A549 (cell line): ENCODE measurements around the gene ANK2.
"Not testable (repeated sequence)": the region's sequence is repeated elsewhere in the genome, so short reads cannot be mapped to it uniquely, and the experiment has no call there.

Source experiments
- CHD2 ChIP-seq: fragments of 150-350 bp; IDR thresholded peaks from 2 replicates; pipeline ENCODE4 v1.6.1; 2014; ENCODE audit warnings: low read length; ENCODE audit not compliant: partially characterized antibody
- EP300 ChIP-seq, 2 experiments: fragments of >200 bp; sonication (Bioruptor Twin); formaldehyde crosslinking; IDR thresholded peaks; 2 replicates in 1 of 2; 3 replicates in 1 of 2; pipeline ENCODE4 v1.6.1; 2016 to 2017
- FOXS1 ChIP-seq: fragments of 250-450 bp; sonication (Bioruptor Pico); IDR thresholded peaks from 2 replicates; pipeline ENCODE4 v1.5.0; 2020; ENCODE audit warnings: mild to moderate bottlenecking, moderate library complexity
- HDAC2 ChIP-seq: fragments of 200-600 bp; sonication (generic); IDR thresholded peaks from 2 replicates; pipeline ENCODE4 v1.6.1; 2016
- TP53 ChIP-seq: fragments of 250-450 bp; sonication (Bioruptor Pico); IDR thresholded peaks from 2 replicates; pipeline ENCODE4 v1.5.0; 2021; ENCODE audit warnings: mild to moderate bottlenecking, moderate library complexity
- ZC3H11A ChIP-seq: fragments of 450-650 bp; IDR thresholded peaks from 2 replicates; pipeline ENCODE4 v1.6.1; 2014; ENCODE audit warnings: antibody characterized with exemption, mild to moderate bottlenecking
- ZSCAN20 ChIP-seq: fragments of 250-450 bp; sonication (Bioruptor Pico); IDR thresholded peaks from 2 replicates; pipeline ENCODE4 v1.8.0; 2022; ENCODE audit warnings: mild to moderate bottlenecking, moderate library complexity
- TF ChIP-seq, protein P1 (sequence below): fragments of >200 bp; sonication (Bioruptor Twin); formaldehyde crosslinking; IDR thresholded peaks from 3 replicates; pipeline ENCODE4 v1.5.1; 2016
- TF ChIP-seq, protein P2 (sequence below): fragments of 450-650 bp; IDR thresholded peaks from 2 replicates; pipeline ENCODE4 v1.6.1; 2014; ENCODE audit warnings: antibody characterized with exemption

DNA sequence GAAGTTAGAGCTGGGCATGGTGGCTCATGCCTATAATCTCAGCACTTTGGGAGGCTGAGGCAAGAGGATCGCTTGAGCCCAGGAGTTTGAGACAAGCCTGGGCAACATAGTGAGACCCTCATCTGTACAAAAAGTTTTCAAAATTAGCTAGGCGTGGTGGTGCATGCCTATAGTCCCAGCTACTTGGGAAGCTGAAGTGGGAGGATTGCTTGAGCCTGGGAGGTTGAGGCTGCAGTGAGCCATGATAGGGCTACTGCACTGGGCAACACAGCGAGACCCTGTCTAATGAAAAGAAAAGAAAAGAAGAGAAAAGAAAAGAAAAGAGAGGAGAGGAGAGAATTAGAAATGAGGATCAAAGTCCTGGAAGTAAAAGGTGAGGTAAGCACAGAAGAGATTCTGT is 19.3 kb downstream of the ANK2 start:
- TF ChIP-seq TP53; FOXS1 (CRISPR knock-in tag); ZSCAN20 (CRISPR knock-in tag); CHD2; HDAC2; EP300 (IDR thresholded peaks at IDR 0.05); ZC3H11A: not testable (repeated sequence)
- TF ChIP-seq, protein P1, sequence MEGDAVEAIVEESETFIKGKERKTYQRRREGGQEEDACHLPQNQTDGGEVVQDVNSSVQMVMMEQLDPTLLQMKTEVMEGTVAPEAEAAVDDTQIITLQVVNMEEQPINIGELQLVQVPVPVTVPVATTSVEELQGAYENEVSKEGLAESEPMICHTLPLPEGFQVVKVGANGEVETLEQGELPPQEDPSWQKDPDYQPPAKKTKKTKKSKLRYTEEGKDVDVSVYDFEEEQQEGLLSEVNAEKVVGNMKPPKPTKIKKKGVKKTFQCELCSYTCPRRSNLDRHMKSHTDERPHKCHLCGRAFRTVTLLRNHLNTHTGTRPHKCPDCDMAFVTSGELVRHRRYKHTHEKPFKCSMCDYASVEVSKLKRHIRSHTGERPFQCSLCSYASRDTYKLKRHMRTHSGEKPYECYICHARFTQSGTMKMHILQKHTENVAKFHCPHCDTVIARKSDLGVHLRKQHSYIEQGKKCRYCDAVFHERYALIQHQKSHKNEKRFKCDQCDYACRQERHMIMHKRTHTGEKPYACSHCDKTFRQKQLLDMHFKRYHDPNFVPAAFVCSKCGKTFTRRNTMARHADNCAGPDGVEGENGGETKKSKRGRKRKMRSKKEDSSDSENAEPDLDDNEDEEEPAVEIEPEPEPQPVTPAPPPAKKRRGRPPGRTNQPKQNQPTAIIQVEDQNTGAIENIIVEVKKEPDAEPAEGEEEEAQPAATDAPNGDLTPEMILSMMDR, result not testable (repeated sequence)
- TF ChIP-seq, protein P2, sequence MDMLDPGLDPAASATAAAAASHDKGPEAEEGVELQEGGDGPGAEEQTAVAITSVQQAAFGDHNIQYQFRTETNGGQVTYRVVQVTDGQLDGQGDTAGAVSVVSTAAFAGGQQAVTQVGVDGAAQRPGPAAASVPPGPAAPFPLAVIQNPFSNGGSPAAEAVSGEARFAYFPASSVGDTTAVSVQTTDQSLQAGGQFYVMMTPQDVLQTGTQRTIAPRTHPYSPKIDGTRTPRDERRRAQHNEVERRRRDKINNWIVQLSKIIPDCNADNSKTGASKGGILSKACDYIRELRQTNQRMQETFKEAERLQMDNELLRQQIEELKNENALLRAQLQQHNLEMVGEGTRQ, result not testable (repeated sequence)
